Gastroesophageal sphincter (tissue), 3 donors: ENCODE measurements around the gene NHSL1.

Source experiments
- POLR2A ChIP-seq, 2 donors: fragments of 450-650 bp; IDR thresholded peaks; one replicate each; pipeline ENCODE4 v1.6.1; 2017; ENCODE audit warnings: antibody characterized with exemption in 2 of 2, mild to moderate bottlenecking in 2 of 2, moderate library complexity in 1 of 2
- POLR2AphosphoS5 ChIP-seq: sonication (generic); formaldehyde crosslinking; IDR thresholded peaks from one replicate; pipeline ENCODE4 v1.6.1; 2017; ENCODE audit warnings: antibody characterized with exemption
- TF ChIP-seq, protein P1 (sequence below), 4 experiments: fragments of 200-600 bp in 2 of 4; fragments of 450-650 bp in 2 of 4; sonication (generic) in 1 of 4; IDR thresholded peaks; one replicate each; pipeline ENCODE4 v1.5.1; 2017 to 2019; ENCODE audit warnings: antibody characterized with exemption in 4 of 4, mild to moderate bottlenecking in 2 of 4, moderate library complexity in 2 of 4

DNA sequence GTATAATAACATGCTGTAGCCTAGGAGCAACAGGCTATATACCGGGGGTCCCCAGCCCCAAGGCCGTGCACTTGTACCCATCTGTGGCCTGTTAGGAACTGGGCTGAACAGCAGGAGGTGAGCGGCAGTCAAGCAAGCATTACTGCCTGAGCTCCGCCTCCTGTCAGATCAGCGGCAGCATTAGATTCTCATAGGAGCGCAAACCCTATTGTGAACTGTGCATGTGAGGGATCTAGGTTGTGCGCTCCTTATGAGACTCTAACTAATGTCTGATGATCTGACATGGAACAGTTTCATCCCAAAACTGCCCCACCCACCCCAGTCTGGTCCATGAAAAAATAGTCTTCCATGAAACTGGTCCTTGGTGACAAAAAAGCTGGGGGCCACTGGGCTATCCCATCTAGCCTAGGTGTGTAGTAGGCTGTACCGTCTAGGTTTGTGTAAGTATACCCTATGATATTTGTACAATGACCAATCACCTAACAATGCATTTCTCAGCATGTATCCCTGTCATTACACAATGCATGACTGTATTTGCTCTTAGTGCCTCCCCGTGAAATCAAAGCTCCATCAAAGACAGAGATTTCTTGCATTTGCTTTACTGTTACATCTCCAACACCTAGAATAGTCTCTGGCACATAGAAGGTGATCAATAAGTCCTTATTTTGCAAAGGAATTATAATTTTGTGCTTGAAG lies 30.8 kb downstream of the NHSL1 start:
- TF ChIP-seq, protein P1, sequence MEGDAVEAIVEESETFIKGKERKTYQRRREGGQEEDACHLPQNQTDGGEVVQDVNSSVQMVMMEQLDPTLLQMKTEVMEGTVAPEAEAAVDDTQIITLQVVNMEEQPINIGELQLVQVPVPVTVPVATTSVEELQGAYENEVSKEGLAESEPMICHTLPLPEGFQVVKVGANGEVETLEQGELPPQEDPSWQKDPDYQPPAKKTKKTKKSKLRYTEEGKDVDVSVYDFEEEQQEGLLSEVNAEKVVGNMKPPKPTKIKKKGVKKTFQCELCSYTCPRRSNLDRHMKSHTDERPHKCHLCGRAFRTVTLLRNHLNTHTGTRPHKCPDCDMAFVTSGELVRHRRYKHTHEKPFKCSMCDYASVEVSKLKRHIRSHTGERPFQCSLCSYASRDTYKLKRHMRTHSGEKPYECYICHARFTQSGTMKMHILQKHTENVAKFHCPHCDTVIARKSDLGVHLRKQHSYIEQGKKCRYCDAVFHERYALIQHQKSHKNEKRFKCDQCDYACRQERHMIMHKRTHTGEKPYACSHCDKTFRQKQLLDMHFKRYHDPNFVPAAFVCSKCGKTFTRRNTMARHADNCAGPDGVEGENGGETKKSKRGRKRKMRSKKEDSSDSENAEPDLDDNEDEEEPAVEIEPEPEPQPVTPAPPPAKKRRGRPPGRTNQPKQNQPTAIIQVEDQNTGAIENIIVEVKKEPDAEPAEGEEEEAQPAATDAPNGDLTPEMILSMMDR (IDR thresholded peaks at IDR 0.05), result no peak
- TF ChIP-seq POLR2AphosphoS5 (no peak), POLR2A (IDR thresholded peaks at IDR 0.05) (no peak)
